Measurements from ENCODE around the gene PSMB4. TPM values are rescaled to one million over a fixed set of nuclear protein-coding genes. Genes with fewer than 3 reads are reported as not detected.

PSMB4 gene
- total RNA-seq, 1 experiment from 2014 or later = 414 TPM

DNA sequence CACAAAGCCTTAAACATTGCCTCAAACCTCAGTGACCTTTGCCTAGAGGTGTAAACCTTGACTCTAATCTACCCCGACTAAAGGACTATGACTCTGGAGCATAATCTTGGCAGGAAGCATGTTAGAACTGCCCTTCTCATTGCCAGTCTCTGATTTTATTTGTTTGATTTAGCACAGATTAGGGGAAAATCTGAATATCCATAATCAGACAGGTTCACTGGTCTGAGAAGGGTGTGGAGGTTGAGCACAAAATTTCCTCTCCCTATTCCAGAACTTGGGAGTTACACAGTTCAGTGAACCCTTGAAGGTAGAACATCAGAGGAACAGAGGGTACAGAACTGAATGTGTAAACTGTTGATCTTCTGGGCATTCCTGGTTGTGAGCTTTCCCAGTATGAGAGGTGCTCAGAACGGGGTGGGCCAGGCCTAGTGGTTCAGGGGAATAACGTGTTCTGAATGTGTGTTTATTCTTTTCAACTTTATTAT, 8.3 kb upstream of the PSMB4 start (continued):
- TF ChIP-seq ATF6 (CRISPR knock-in tag; IDR thresholded peaks at IDR 0.05) (no peak), KAT7 (CRISPR knock-in tag; IDR thresholded peaks at IDR 0.05; ENCODE audit: borderline replicate concordance) (no peak), MYBL2 (CRISPR knock-in tag; IDR thresholded peaks at IDR 0.05) (no peak), NFE2L1 (CRISPR knock-in tag; IDR thresholded peaks at IDR 0.05) (no peak)

- ChIA-PET POLR2A (no interaction called here), CTCF (no interaction called here)
- no peak overlapping the region for H3K27ac Mint-ChIP-seq
- DNase-seq (ENCODE audit: low spot score) (no peak), ATAC-seq (no peak)
- no peaks in the 10 kb centered on the region for H3K36me3 Mint-ChIP-seq
- peaks cover 5% of the 10 kb centered on the region; the same call in 1 of the 2 replicates for H3K9me3 Mint-ChIP-seq
- H3K27me3 Mint-ChIP-seq (ENCODE audit: low read depth) = peaks cover 10% of the 10 kb centered on the region
- H3K4me1 Mint-ChIP-seq = no peaks in the 10 kb centered on the region
- TF ChIP-seq OVOL2 (CRISPR knock-in tag; IDR thresholded peaks at IDR 0.05; ENCODE audit: borderline replicate concordance) (no peak), SOX15 (CRISPR knock-in tag; IDR thresholded peaks at IDR 0.05) (no peak), AR (CRISPR knock-in tag; IDR thresholded peaks at IDR 0.05) (no peak), ZNF138 (CRISPR knock-in tag; conservative IDR thresholded peaks at IDR 0.05) (no peak), GABPB1 (CRISPR knock-in tag; IDR thresholded peaks at IDR 0.05) (no peak), PRRX2 (CRISPR knock-in tag; IDR thresholded peaks at IDR 0.05) (no peak), USF1 (CRISPR knock-in tag; IDR thresholded peaks at IDR 0.05) (no peak), RELA (CRISPR knock-in tag; IDR thresholded peaks at IDR 0.05; ENCODE audit: borderline replicate concordance) (no peak), NFE2L1 (CRISPR knock-in tag; IDR thresholded peaks at IDR 0.05) (no peak), ATF6 (CRISPR knock-in tag; IDR thresholded peaks at IDR 0.05) (no peak), ZNF416 (CRISPR knock-in tag; IDR thresholded peaks at IDR 0.05) (no peak), TEAD4 (CRISPR knock-in tag; IDR thresholded peaks at IDR 0.05) (no peak), TP53 (CRISPR knock-in tag; IDR thresholded peaks at IDR 0.05) (no peak)
- TF ChIP-seq, protein P1, sequence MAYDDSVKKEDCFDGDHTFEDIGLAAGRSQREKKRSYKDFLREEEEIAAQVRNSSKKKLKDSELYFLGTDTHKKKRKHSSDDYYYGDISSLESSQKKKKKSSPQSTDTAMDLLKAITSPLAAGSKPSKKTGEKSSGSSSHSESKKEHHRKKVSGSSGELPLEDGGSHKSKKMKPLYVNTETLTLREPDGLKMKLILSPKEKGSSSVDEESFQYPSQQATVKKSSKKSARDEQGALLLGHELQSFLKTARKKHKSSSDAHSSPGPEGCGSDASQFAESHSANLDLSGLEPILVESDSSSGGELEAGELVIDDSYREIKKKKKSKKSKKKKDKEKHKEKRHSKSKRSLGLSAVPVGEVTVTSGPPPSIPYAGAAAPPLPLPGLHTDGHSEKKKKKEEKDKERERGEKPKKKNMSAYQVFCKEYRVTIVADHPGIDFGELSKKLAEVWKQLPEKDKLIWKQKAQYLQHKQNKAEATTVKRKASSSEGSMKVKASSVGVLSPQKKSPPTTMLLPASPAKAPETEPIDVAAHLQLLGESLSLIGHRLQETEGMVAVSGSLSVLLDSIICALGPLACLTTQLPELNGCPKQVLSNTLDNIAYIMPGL (CRISPR knock-in tag; IDR thresholded peaks at IDR 0.05) = no peak
- TF ChIP-seq, protein P2, sequence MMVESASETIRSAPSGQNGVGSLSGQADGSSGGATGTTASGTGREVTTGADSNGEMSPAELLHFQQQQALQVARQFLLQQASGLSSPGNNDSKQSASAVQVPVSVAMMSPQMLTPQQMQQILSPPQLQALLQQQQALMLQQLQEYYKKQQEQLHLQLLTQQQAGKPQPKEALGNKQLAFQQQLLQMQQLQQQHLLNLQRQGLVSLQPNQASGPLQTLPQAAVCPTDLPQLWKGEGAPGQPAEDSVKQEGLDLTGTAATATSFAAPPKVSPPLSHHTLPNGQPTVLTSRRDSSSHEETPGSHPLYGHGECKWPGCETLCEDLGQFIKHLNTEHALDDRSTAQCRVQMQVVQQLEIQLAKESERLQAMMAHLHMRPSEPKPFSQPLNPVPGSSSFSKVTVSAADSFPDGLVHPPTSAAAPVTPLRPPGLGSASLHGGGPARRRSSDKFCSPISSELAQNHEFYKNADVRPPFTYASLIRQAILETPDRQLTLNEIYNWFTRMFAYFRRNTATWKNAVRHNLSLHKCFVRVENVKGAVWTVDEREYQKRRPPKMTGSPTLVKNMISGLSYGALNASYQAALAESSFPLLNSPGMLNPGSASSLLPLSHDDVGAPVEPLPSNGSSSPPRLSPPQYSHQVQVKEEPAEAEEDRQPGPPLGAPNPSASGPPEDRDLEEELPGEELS (CRISPR knock-in tag; IDR thresholded peaks at IDR 0.05) = no peak
- TF ChIP-seq, protein P3, sequence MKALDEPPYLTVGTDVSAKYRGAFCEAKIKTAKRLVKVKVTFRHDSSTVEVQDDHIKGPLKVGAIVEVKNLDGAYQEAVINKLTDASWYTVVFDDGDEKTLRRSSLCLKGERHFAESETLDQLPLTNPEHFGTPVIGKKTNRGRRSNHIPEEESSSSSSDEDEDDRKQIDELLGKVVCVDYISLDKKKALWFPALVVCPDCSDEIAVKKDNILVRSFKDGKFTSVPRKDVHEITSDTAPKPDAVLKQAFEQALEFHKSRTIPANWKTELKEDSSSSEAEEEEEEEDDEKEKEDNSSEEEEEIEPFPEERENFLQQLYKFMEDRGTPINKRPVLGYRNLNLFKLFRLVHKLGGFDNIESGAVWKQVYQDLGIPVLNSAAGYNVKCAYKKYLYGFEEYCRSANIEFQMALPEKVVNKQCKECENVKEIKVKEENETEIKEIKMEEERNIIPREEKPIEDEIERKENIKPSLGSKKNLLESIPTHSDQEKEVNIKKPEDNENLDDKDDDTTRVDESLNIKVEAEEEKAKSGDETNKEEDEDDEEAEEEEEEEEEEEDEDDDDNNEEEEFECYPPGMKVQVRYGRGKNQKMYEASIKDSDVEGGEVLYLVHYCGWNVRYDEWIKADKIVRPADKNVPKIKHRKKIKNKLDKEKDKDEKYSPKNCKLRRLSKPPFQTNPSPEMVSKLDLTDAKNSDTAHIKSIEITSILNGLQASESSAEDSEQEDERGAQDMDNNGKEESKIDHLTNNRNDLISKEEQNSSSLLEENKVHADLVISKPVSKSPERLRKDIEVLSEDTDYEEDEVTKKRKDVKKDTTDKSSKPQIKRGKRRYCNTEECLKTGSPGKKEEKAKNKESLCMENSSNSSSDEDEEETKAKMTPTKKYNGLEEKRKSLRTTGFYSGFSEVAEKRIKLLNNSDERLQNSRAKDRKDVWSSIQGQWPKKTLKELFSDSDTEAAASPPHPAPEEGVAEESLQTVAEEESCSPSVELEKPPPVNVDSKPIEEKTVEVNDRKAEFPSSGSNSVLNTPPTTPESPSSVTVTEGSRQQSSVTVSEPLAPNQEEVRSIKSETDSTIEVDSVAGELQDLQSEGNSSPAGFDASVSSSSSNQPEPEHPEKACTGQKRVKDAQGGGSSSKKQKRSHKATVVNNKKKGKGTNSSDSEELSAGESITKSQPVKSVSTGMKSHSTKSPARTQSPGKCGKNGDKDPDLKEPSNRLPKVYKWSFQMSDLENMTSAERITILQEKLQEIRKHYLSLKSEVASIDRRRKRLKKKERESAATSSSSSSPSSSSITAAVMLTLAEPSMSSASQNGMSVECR (CRISPR knock-in tag; IDR thresholded peaks at IDR 0.05; ENCODE audit: borderline replicate concordance) = no peak
- TF ChIP-seq, protein P4, sequence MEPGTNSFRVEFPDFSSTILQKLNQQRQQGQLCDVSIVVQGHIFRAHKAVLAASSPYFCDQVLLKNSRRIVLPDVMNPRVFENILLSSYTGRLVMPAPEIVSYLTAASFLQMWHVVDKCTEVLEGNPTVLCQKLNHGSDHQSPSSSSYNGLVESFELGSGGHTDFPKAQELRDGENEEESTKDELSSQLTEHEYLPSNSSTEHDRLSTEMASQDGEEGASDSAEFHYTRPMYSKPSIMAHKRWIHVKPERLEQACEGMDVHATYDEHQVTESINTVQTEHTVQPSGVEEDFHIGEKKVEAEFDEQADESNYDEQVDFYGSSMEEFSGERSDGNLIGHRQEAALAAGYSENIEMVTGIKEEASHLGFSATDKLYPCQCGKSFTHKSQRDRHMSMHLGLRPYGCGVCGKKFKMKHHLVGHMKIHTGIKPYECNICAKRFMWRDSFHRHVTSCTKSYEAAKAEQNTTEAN (CRISPR knock-in tag; IDR thresholded peaks at IDR 0.05) = no peak
- H3K4me3 Mint-ChIP-seq = no peak overlapping the region
These were observed 5.8 kb upstream of the PSMB4 start for GRCh38 chr1:151393583-151393982.

All from WTC11 (cell line).